Left ventricle myocardium superior (tissue), 1 donor: ENCODE data around the gene XAGE2. TPM values are rescaled to one million over a fixed set of nuclear protein-coding genes. Genes with fewer than 3 reads are reported as not detected.

Source experiments
- ATAC-seq: fragments of 200-7000 bp; cut with Tn5 transposase; one replicate; pipeline ENCODE4 v1.9.1; 2020; ENCODE audit warnings: mild to moderate bottlenecking, moderate library complexity
- DNase-seq: peaks from one replicate; pipeline ENCODE4 v3.0.0-alpha.2; 2020
- intact Hi-C: fragments of 100-400 bp; cut with micrococcal nuclease; formaldehyde crosslinking; loops from one replicate; pipeline ENCODE4 v1.11.0; 2022
- microRNA-seq: library from miRNA; unstranded; fragments of <30 nt; microRNA quantifications from one replicate; pipeline ENCODE4 v1.2.0, GENCODE V29; 2020; ENCODE audit warnings: borderline number of aligned reads
- total RNA-seq: library from RNA; stranded (reverse); fragmentation: NEBNext Ultra II Directional; extraction: Animal tissue kit (Norgen Biotek cat#: 25700); gene quantifications from one replicate; pipeline ENCODE4 v1.2.1, GENCODE V29; 2021
- donor health status: DM: no; HTN: yes; CAD: no; lungs with severe emphysema.

Gene XAGE2
- total RNA-seq, 1 donor from 2014 or later: not detected

DNA sequence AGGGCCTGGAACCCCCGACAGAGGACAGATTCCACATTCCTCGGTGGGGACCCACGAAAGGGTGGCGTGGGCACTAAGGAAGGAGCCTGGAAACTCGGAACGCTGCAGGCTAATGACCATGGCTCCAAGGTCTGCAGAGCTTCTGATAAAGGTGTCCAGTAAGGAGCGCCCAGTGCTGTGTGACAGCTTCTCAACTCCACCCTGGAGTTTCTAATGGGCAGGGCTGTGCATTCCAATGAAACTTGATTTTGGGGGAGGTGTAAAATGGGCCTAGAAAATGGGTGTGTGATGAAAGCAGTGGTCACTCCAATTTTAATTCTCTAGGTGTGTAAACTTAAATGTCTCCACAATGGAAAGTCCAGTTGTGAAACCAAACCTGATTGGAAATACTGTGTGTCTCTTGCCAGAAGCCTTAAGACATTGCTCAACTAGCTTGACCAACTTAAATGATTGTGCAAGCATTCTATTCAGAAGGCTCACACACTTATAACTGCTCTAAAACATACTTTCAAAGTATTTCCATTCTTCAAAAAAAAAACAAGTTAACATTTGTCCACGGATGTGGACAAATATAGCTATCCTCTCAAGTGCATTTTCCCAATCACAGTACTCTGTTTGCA is 52.1 kb downstream of the XAGE2 start:
- no peak for ATAC-seq
- intact Hi-C loops: no loop called here

DNA sequence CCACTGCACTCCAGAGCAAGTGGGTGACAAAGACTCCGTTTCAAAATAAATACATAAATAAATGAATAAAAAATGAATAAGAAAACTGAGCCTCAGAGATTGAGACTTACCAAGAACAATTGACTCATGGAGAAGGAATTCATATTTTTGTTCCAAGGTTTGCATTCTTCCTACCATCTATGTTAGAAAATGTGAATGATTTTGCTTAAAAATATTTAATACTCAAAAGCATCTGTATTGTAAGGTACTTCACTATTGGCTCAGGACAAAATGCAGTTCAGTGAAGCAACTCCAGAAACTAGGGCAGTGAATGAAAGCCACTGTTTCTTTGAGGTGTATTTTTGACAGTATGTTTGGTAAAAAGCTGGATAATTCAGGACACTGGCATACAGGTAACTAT is 54.1 kb downstream of the XAGE2 start:
- no peak for DNase-seq
- ATAC-seq: no peak
- intact Hi-C loops: no loop called here

More for the DNA sequence above, 52.1 kb downstream of the XAGE2 start:
- DNase-seq: no peak

DNA sequence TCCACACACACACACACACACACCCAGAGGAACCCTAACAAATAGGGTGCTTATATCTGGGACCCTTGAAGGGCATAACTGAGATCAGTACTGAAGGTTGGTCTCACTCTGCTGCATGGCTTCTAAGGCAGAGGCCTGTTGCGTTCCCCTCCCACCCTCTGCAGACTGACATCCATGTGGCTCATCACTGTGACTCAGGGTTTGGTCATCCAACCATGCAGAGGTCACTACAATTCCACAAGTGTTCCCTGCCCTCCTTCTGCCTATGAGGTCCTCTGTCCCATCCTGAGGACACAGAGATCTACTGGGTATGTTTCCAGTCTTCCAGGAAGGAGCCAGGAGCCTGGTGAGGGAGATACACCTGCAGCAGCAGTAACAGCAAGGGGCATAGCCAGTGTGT is 55.8 kb downstream of the XAGE2 start:
- ATAC-seq (no peak), DNase-seq (no peak)
- intact Hi-C loops: no loop called here

Small RNA genes within 50 kb of the gene (microRNA-seq; reads per million reads assigned to microRNA genes)
- not detected for gene MIR8088

Other genes starting within 250 kb of the XAGE2 start
- 1.1 TPM for gene MAGED4, start 184.1 kb upstream of the XAGE2 start, total RNA-seq
- not detected for gene XAGE1A, start 126.8 kb downstream of the XAGE2 start, total RNA-seq
- gene XAGE1B, start 148.0 kb downstream of the XAGE2 start, total RNA-seq: not detected